BJ (cell line): ENCODE measurements around the gene HGD. TPM values are rescaled to one million over a fixed set of nuclear protein-coding genes. Genes with fewer than 3 reads are reported as not detected.

Experiments
- CTCF ChIA-PET: fragments of 350-600 bp; formaldehyde crosslinking; extraction: SDS; loops from one replicate; lab custom pipeline; 2021; ENCODE audit warnings: antibody characterized with exemption, inconsistent platforms; lab: Yijun Ruan, JAX
- POLR2A ChIA-PET: fragments of 300-600 bp; sonication (Branson Sonifier 250); formaldehyde crosslinking; extraction: SDS; loops from one replicate; lab custom pipeline; 2021; ENCODE audit warnings: antibody characterized with exemption; lab: Charles Lee
- DNase-seq: peaks from one replicate; pipeline ENCODE4 v3.0.0-alpha.2; 2011; ENCODE audit warnings: low read depth
- H3K27me3 ChIP-seq: 2 replicates; pipeline ENCODE4 v1.6.0; 2011; ENCODE audit warnings: low read length; ENCODE audit not compliant: control insufficient read depth, insufficient read depth
- H3K36me3 ChIP-seq: 2 replicates; pipeline ENCODE4 v1.5.1; 2011; ENCODE audit warnings: low read length; ENCODE audit not compliant: control insufficient read depth, insufficient read depth
- H3K4me3 ChIP-seq: 2 replicates; pipeline ENCODE4 v1.5.1; 2011; ENCODE audit warnings: low read depth, mild to moderate bottlenecking, control low read depth, low read length
- CTCF ChIP-seq: IDR thresholded peaks from 2 replicates; pipeline ENCODE4 v1.5.1; 2011; ENCODE audit warnings: low read depth, mild to moderate bottlenecking, control low read depth, inconsistent platforms, low read length, moderate library complexity; ENCODE audit not compliant: insufficient read depth
- polyA plus RNA-seq: library from polyadenylated mRNA; depleted of rRNA; stranded (reverse); fragments of >200 nt; gene quantifications from 2 replicates; pipeline ENCODE4 v1.2.3, GENCODE V29; 2011

HGD gene
- polyA plus RNA-seq, 1 experiment, result 0.11 TPM

DNA sequence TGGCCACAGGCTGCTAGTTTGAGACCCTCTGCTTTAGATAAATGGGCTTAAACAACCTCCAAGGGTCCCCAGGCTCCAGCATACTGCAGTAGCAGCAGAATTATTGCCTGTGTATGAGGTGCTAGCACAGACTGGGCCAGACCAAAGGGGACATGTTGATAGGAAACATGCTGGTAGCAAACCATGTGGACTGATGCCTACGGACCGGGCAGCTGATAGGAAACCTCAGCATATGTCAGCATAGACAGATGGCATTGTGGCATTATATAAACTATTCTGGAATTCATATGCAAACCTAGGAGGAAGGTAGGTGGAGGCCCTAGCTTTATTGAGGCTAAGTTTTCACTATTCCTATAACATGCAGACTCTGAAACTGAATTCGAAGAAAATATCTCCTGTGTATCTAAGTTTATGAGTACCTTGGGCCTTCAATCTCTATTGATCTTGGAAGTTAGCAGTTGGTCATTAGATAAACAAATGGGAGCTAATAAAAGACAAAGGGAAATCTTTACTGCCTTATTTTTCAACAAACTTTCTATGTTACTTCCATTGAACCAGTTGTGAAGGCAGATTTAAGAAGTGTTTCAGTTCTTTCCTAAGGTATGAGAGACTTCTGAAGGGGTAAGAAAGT, 1.7 kb upstream of the HGD start:
- Histone ChIP-seq H3K27me3 (no peaks in the 10 kb centered on the region), H3K4me3 (no peak overlapping the region), H3K36me3 (no peaks in the 10 kb centered on the region)
- POLR2A ChIA-PET, result no interaction called here
- DNase-seq, result no peak
- CTCF ChIA-PET, result interaction anchor here (0.6 to 1.4 kb wide), 2 partner anchors 12 to 16 kb away, joined by 3 read pairs; no protein-coding TSS in a partner anchor
- TF ChIP-seq CTCF, result no peak

DNA sequence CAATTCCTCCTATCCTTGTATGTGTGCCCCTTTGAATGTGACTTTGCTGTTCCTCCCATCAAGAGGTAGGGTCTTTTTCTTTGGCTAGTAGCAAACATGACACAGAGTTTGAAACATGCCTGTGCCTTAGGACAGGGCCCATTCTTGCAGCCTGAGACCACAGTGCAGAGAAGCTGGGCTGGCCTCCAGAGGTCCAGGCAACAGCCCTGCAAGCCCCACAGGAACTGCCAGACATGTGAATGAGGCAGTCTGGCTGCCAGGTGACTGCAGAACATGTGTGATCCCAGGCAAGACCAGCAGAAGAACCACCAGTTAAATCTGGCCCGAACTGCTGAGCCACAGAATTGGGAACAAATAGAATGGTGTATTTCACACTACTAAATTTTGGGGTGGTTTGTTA, 1.2 kb upstream of the HGD start:
- Histone ChIP-seq H3K27me3 (no peaks in the 10 kb centered on the region), H3K4me3 (no peak overlapping the region), H3K36me3 (no peaks in the 10 kb centered on the region)
- ChIA-PET POLR2A (no interaction called here), CTCF (interaction anchor here (1.4 to 1.5 kb wide), 2 partner anchors 17 to 51 kb away, joined by 3 read pairs; no protein-coding TSS in a partner anchor)
- no peak for DNase-seq
- TF ChIP-seq CTCF, result no peak

- no peak for DNase-seq
- Histone ChIP-seq H3K4me3 (no peak overlapping the region), H3K36me3 (no peaks in the 10 kb centered on the region), H3K27me3 (no peaks in the 10 kb centered on the region)
- ChIA-PET POLR2A (no interaction called here), CTCF (interaction anchor here (0.5 to 1.5 kb wide), 3 partner anchors 36 to 390 kb away, joined by 3 read pairs; no protein-coding TSS in a partner anchor)
- no peak for TF ChIP-seq CTCF
Observed at GRCh38 chr3:120681506-120682038, 467 bp downstream of the HGD start.

GRCh38 chr3:120681018-120681417, 1.0 kb downstream of the HGD start:
- CTCF ChIA-PET, result no interaction called here
- Histone ChIP-seq H3K36me3 (no peaks in the 10 kb centered on the region), H3K27me3 (no peaks in the 10 kb centered on the region), H3K4me3 (no peak overlapping the region)
- POLR2A ChIA-PET, result no interaction called here
- no peak for TF ChIP-seq CTCF
- no peak for DNase-seq

GRCh38 chr3:120680193-120680894, 1.7 kb downstream of the HGD start:
- POLR2A ChIA-PET, result no interaction called here
- H3K36me3 ChIP-seq, result no peaks in the 10 kb centered on the region
- no peak for TF ChIP-seq CTCF

More at GRCh38 chr3:120680193-120680894, 1.7 kb downstream of the HGD start:
- Histone ChIP-seq H3K27me3 (no peaks in the 10 kb centered on the region), H3K4me3 (no peak overlapping the region)
- CTCF ChIA-PET, result no interaction called here
- DNase-seq, result no peak
